NCI-H2196 (cell line): ENCODE data around the gene SMYD2.

Experiments used
- DNase-seq: peaks from one replicate; lab custom pipeline; 2025; ENCODE audit not compliant: unreplicated experiment; lab: John Stamatoyannopoulos, UW

The SMYD2 gene

GRCh38 chr1:214281021-214281719, at the start of gene SMYD2:
TSS of gene SMYD2 (plus strand) at chr1:214281159. CDS start at chr1:214281255, 96 bp downstream.
- peak; percentile 72 for DNase-seq

GRCh38 chr1:214233856-214234634, 46.9 kb upstream of the SMYD2 start:
- DNase-seq: no peak

- DNase-seq: peak; percentile 71
Observed at GRCh38 chr1:214234635-214235025, 46.3 kb upstream of the SMYD2 start.

GRCh38 chr1:214236477-214236876, 44.5 kb upstream of the SMYD2 start:
- no peak for DNase-seq

- no peak for DNase-seq
Observed at GRCh38 chr1:214241060-214241459, 39.9 kb upstream of the SMYD2 start.

- no peak for DNase-seq
Observed at GRCh38 chr1:214244252-214244651, 36.7 kb upstream of the SMYD2 start.

GRCh38 chr1:214244841-214245240, 36.1 kb upstream of the SMYD2 start:
- no peak for DNase-seq

- no peak for DNase-seq
Observed at GRCh38 chr1:214247501-214248041, 33.4 kb upstream of the SMYD2 start.

- no peak for DNase-seq
Observed at GRCh38 chr1:214248311-214249085, 32.5 kb upstream of the SMYD2 start.

GRCh38 chr1:214249651-214250050, 31.3 kb upstream of the SMYD2 start:
- DNase-seq: no peak

GRCh38 chr1:214251354-214251753, 29.6 kb upstream of the SMYD2 start:
- DNase-seq: no peak

GRCh38 chr1:214255509-214255908, 25.4 kb upstream of the SMYD2 start:
- no peak for DNase-seq

- DNase-seq: no peak
Observed at GRCh38 chr1:214259353-214259977, 21.5 kb upstream of the SMYD2 start.

GRCh38 chr1:214260561-214261205, 20.3 kb upstream of the SMYD2 start:
- DNase-seq: no peak

GRCh38 chr1:214261206-214262123, 19.5 kb upstream of the SMYD2 start:
- peak; percentile 84 for DNase-seq

- no peak for DNase-seq
Observed at GRCh38 chr1:214264196-214264595, 16.8 kb upstream of the SMYD2 start.

GRCh38 chr1:214264976-214265375, 16.0 kb upstream of the SMYD2 start:
- no peak for DNase-seq

- no peak for DNase-seq
Observed at GRCh38 chr1:214270097-214270650, 10.8 kb upstream of the SMYD2 start.
